Measurements from ENCODE around the gene BEGAIN.

BEGAIN gene

GRCh38 chr14:100602621-100603230 lies 15.5 kb upstream of the BEGAIN start:
- FAIRE-seq = peak; percentile 83
- no peak for DNase-seq (ENCODE audit: insufficient read length, low spot score)

GRCh38 chr14:100601914-100602313 lies 14.7 kb upstream of the BEGAIN start:
- DNase-seq (ENCODE audit: insufficient read length, low spot score) (no peak), FAIRE-seq (no peak)

GRCh38 chr14:100601064-100601463 lies 13.8 kb upstream of the BEGAIN start:
- no peak for DNase-seq (ENCODE audit: insufficient read length, low spot score)
- no peak for FAIRE-seq

GRCh38 chr14:100599981-100600380 lies 12.8 kb upstream of the BEGAIN start:
- DNase-seq (ENCODE audit: insufficient read length, low spot score) (no peak), FAIRE-seq (no peak)

- DNase-seq (ENCODE audit: insufficient read length, low spot score) (no peak), FAIRE-seq (no peak)
These were observed 7.4 kb upstream of the BEGAIN start for GRCh38 chr14:100594625-100594951.

- FAIRE-seq (no peak), DNase-seq (ENCODE audit: insufficient read length, low spot score) (no peak)
These were observed 6.8 kb upstream of the BEGAIN start for GRCh38 chr14:100593751-100594624.

- DNase-seq (ENCODE audit: insufficient read length, low spot score) = no peak
- FAIRE-seq = no peak
These were observed 5.8 kb upstream of the BEGAIN start for GRCh38 chr14:100592972-100593371.

- no peak for FAIRE-seq
- no peak for DNase-seq (ENCODE audit: insufficient read length, low spot score)
These were observed 5.3 kb upstream of the BEGAIN start for GRCh38 chr14:100592461-100592891.

- DNase-seq (ENCODE audit: insufficient read length, low spot score) = no peak
- no peak for FAIRE-seq
These were observed 4.5 kb upstream of the BEGAIN start for GRCh38 chr14:100591453-100592371.

GRCh38 chr14:100590726-100591452 lies 3.7 kb upstream of the BEGAIN start:
- no peak for DNase-seq (ENCODE audit: insufficient read length, low spot score)
- no peak for FAIRE-seq

- FAIRE-seq (no peak), DNase-seq (ENCODE audit: insufficient read length, low spot score) (no peak)
These were observed 2.7 kb upstream of the BEGAIN start for GRCh38 chr14:100589760-100590469.

GRCh38 chr14:100589071-100589759 lies 2.0 kb upstream of the BEGAIN start:
- FAIRE-seq = no peak

GRCh38 chr14:100588671-100589070 lies 1.5 kb upstream of the BEGAIN start:
- no peak for FAIRE-seq
- DNase-seq (ENCODE audit: insufficient read length, low spot score) = no peak

More at GRCh38 chr14:100589071-100589759, 2.0 kb upstream of the BEGAIN start:
- DNase-seq (ENCODE audit: insufficient read length, low spot score) = no peak

- FAIRE-seq (no peak), DNase-seq (ENCODE audit: insufficient read length, low spot score) (no peak)
These were observed 670 bp upstream of the BEGAIN start for GRCh38 chr14:100587763-100588411.

- FAIRE-seq (peak; percentile 96), DNase-seq (ENCODE audit: insufficient read length, low spot score) (peak; percentile 54)
These were observed 673 bp downstream of the BEGAIN start for GRCh38 chr14:100586403-100587085.

- DNase-seq (ENCODE audit: insufficient read length, low spot score) = no peak
These were observed 1.1 kb downstream of the BEGAIN start for GRCh38 chr14:100586153-100586402.

GRCh38 chr14:100585448-100586152 lies 1.6 kb downstream of the BEGAIN start:
- DNase-seq (ENCODE audit: insufficient read length, low spot score) = no peak
- no peak for FAIRE-seq

More at GRCh38 chr14:100586153-100586402, 1.1 kb downstream of the BEGAIN start:
- FAIRE-seq = no peak
